ENCODE results near the gene PDZD2.

- no peak for TF ChIP-seq CTCF (IDR thresholded peaks at IDR 0.05)
- no peak for TF ChIP-seq EZH2 (IDR thresholded peaks at IDR 0.05)
Observed at GRCh38 chr5:31900296-31900865, 261.4 kb downstream of the PDZD2 start.

Measured in neural progenitor cell (in vitro differentiated cells).